HepG2 (cell line): ENCODE measurements around the gene GTPBP6. TPM values are rescaled to one million over a fixed set of nuclear protein-coding genes. Genes with fewer than 3 reads are reported as not detected.

ENCODE experiments used
- ATF7 ChIP-seq, 2 experiments: fragments of 450-650 bp in 1 of 2; sonication (generic) in 1 of 2; formaldehyde crosslinking in 1 of 2; IDR thresholded peaks; 2 replicates each; pipeline versions ENCODE4 v1.4.0 to v1.6.1; 2016 to 2020; ENCODE audit warnings: antibody characterized with exemption in 1 of 2, mild to moderate bottlenecking in 1 of 2, missing genetic modification reagents in 1 of 2
- BCL6 ChIP-seq: IDR thresholded peaks from 2 replicates; pipeline ENCODE4 v1.6.1; 2016; ENCODE audit warnings: missing genetic modification reagents, missing compliant biosample characterization
- CEBPB ChIP-seq: IDR thresholded peaks from 2 replicates; pipeline ENCODE4 v1.6.1; 2011; ENCODE audit warnings: low read depth, low read length, improper control_type of control experiment, borderline replicate concordance
- FLYWCH1 ChIP-seq: sonication (generic); formaldehyde crosslinking; IDR thresholded peaks from 2 replicates; pipeline ENCODE4 v1.8.1; 2023; ENCODE audit warnings: mild to moderate bottlenecking, missing genetic modification reagents
- FOXO1 ChIP-seq: sonication (generic); formaldehyde crosslinking; IDR thresholded peaks from 2 replicates; pipeline ENCODE4 v1.4.0; 2020; ENCODE audit warnings: missing genetic modification reagents
- KLF6 ChIP-seq: IDR thresholded peaks from 2 replicates; pipeline ENCODE4 v1.8.0; 2016; ENCODE audit warnings: missing biosample characterization, missing genetic modification reagents
- MAFF ChIP-seq: IDR thresholded peaks from 2 replicates; pipeline ENCODE4 v1.6.1; 2011; ENCODE audit warnings: low read depth, low read length, improper control_type of control experiment
- MAFK ChIP-seq, 2 experiments: IDR thresholded peaks in 1 of 2; conservative IDR thresholded peaks in 1 of 2; 2 replicates each; pipeline ENCODE4 v1.6.1; 2011; ENCODE audit warnings: improper control_type of control experiment in 2 of 2, low read length in 2 of 2
- MEIS1 ChIP-seq: sonication (generic); formaldehyde crosslinking; IDR thresholded peaks from 2 replicates; pipeline ENCODE4 v1.9.0; 2021; ENCODE audit warnings: mild to moderate bottlenecking, missing genetic modification reagents, moderate library complexity, borderline replicate concordance
- MIER2 ChIP-seq: IDR thresholded peaks from 2 replicates; pipeline ENCODE4 v1.6.1; 2016; ENCODE audit warnings: missing biosample characterization, missing genetic modification reagents
- NFIC ChIP-seq: IDR thresholded peaks from 2 replicates; pipeline ENCODE4 v1.6.1; 2012; ENCODE audit warnings: mild to moderate bottlenecking, low read length, inconsistent platforms
- NFYC ChIP-seq: IDR thresholded peaks from 2 replicates; pipeline ENCODE4 v1.6.1; 2016; ENCODE audit warnings: missing genetic modification reagents, missing compliant biosample characterization
- NR2C2 ChIP-seq: sonication (generic); formaldehyde crosslinking; IDR thresholded peaks from 2 replicates; pipeline ENCODE4 v1.4.0; 2020; ENCODE audit warnings: missing genetic modification reagents, mild to moderate bottlenecking, moderate library complexity, borderline replicate concordance
- SIN3A ChIP-seq: IDR thresholded peaks from 2 replicates; pipeline ENCODE4 v1.6.1; 2011; ENCODE audit warnings: low read depth, mild to moderate bottlenecking, control low read depth, low read length, borderline replicate concordance
- SMARCE1 ChIP-seq: fragments of 450-650 bp; IDR thresholded peaks from 2 replicates; pipeline ENCODE4 v1.6.1; 2017; ENCODE audit warnings: borderline replicate concordance
- SP140L ChIP-seq: sonication (generic); formaldehyde crosslinking; IDR thresholded peaks from 2 replicates; pipeline ENCODE4 v1.4.0; 2020; ENCODE audit warnings: missing genetic modification reagents, borderline replicate concordance
- ZFAT ChIP-seq: sonication (generic); formaldehyde crosslinking; conservative IDR thresholded peaks from 2 replicates; pipeline ENCODE4 v1.8.1; 2023; ENCODE audit warnings: missing genetic modification reagents, inconsistent platforms
- ZFP37 ChIP-seq: sonication (generic); formaldehyde crosslinking; IDR thresholded peaks from 2 replicates; pipeline ENCODE4 v1.4.0; 2020; ENCODE audit warnings: missing genetic modification reagents, borderline replicate concordance
- ZNF143 ChIP-seq: sonication (generic); formaldehyde crosslinking; IDR thresholded peaks from 2 replicates; pipeline ENCODE4 v1.4.0; 2020; ENCODE audit warnings: missing genetic modification reagents
- ZNF282 ChIP-seq: fragments of 450-650 bp; IDR thresholded peaks from 2 replicates; pipeline ENCODE4 v1.6.1; 2018; ENCODE audit not compliant: partially characterized antibody
- ZNF34 ChIP-seq: sonication (generic); formaldehyde crosslinking; IDR thresholded peaks from 2 replicates; pipeline ENCODE4 v1.4.0; 2020; ENCODE audit warnings: mild to moderate bottlenecking, missing genetic modification reagents, borderline replicate concordance
- ZNF382 ChIP-seq: sonication (generic); formaldehyde crosslinking; IDR thresholded peaks from 2 replicates; pipeline ENCODE4 v1.5.0; 2020; ENCODE audit warnings: missing genetic modification reagents, mild to moderate bottlenecking, borderline replicate concordance
- ZNF737 ChIP-seq: sonication (generic); formaldehyde crosslinking; IDR thresholded peaks from 2 replicates; pipeline ENCODE4 v1.5.0; 2020; ENCODE audit warnings: missing genetic modification reagents, mild to moderate bottlenecking, borderline replicate concordance
- ZSCAN22 ChIP-seq: sonication (generic); formaldehyde crosslinking; IDR thresholded peaks from 2 replicates; pipeline ENCODE4 v1.4.0; 2020; ENCODE audit warnings: mild to moderate bottlenecking, missing genetic modification reagents
- ZZZ3 ChIP-seq: sonication (generic); formaldehyde crosslinking; IDR thresholded peaks from 2 replicates; pipeline ENCODE4 v1.4.0; 2020; ENCODE audit warnings: missing genetic modification reagents, mild to moderate bottlenecking, borderline replicate concordance
- polyA plus RNA-seq, 8 experiments: library from polyadenylated mRNA; depleted of rRNA in 3 of 8; stranded (reverse) in 7 of 8; unstranded in 1 of 8; fragments of >200 nt; fragmentation: Illumina TruSeq in 4 of 8; extraction: Trizol in 4 of 8; gene quantifications; 2 replicates each; pipeline versions ENCODE4 v1.2.1 to v1.2.3, GENCODE V29; 2011 to 2016; ENCODE audit warnings: low read depth in 4 of 8, missing spikeins in 1 of 8, mixed read lengths in 1 of 8; ENCODE audit not compliant: insufficient read depth in 1 of 8
- total RNA-seq, 5 experiments: library from RNA; depleted of rRNA; stranded (reverse); fragments of >200 nt; fragmentation: Illumina TruSeq; extraction: Trizol; gene quantifications; 2 replicates each; pipeline ENCODE4 v1.2.3, GENCODE V29; 2016; ENCODE audit warnings: low read depth in 1 of 5
- TF ChIP-seq, protein P1 (sequence below): sonication (generic); formaldehyde crosslinking; IDR thresholded peaks from 2 replicates; pipeline ENCODE4 v1.8.0; 2022; ENCODE audit warnings: missing genetic modification reagents, mild to moderate bottlenecking, inconsistent platforms, borderline replicate concordance
- TF ChIP-seq, protein P2 (sequence below): IDR thresholded peaks from 2 replicates; pipeline ENCODE4 v1.6.1; 2016; ENCODE audit warnings: mild to moderate bottlenecking
- TF ChIP-seq, protein P3 (sequence below): sonication (generic); formaldehyde crosslinking; IDR thresholded peaks from 2 replicates; pipeline ENCODE4 v1.5.0; 2020; ENCODE audit warnings: mild to moderate bottlenecking, missing genetic modification reagents, moderate library complexity

GTPBP6 gene
- total and polyA plus RNA-seq, 2 of the 13 experiments (the other 11 are each of a cell fraction or from before 2014, with no cell fraction given): 20.2 to 39.6 TPM

DNA sequence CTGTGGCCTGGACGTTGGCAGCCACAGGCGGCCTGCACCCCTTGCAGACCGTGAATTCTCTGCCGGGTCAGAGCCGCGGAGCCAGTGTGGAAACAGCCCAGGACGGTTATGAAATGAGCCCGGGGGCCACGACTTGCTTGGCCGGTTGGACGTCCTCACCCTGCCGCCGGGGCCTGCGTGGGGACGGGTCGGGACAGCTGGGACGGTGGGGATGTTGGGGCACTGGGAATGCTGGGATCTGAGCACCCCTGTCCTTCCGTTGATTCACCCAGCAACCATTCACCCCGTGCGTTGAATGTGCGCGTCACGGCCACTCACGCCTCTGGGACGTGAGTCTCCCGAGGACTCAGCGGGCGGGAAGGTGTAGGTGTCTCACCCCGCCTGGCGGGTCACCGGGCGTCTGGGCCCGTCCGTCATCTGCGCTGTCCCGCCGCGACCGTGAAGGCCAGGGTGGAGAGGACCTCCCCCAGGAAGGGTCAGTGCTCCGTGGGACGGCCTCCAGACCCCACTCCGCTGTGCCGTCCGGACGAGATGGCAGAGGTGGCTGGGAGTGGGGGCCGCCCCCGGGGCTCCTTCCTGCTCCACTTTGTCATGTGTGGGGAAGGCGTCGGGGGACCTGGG, 41.9 kb downstream of the GTPBP6 start (continued):
- TF ChIP-seq BCL6 (CRISPR knock-in tag) (no peak), CEBPB (no peak), KLF6 (CRISPR knock-in tag) (no peak), ZFAT (no peak), SP140L (CRISPR knock-in tag) (no peak), ZSCAN22 (CRISPR knock-in tag) (no peak), ZNF34 (CRISPR knock-in tag) (no peak), ZNF282 (no peak), ZNF737 (CRISPR knock-in tag) (no peak), NFYC (no peak), SMARCE1 (no peak), FOXO1 (no peak), NR2C2 (CRISPR knock-in tag) (no peak), ATF7 (IDR thresholded peaks at IDR 0.05) (no peak), ATF7 (CRISPR knock-in tag; IDR thresholded peaks at IDR 0.05) (no peak), ZZZ3 (CRISPR knock-in tag) (no peak), FLYWCH1 (CRISPR knock-in tag) (no peak), MEIS1 (CRISPR knock-in tag) (0 out of 2 replicates have a peak, but pooled peaks have one; percentile 53), MAFF (no peak), NFIC (no peak), MIER2 (CRISPR knock-in tag) (no peak), SIN3A (no peak), ZNF143 (no peak; the same call in 1 of the 2 replicates), ZNF382 (CRISPR knock-in tag) (no peak), ZFP37 (CRISPR knock-in tag) (no peak), MAFK (conservative IDR thresholded peaks at IDR 0.05 in 1 of 2, IDR thresholded peaks at IDR 0.05 in 1 of 2; ENCODE audit: low read length in 2 of 2) (no peak)
- TF ChIP-seq, protein P1, sequence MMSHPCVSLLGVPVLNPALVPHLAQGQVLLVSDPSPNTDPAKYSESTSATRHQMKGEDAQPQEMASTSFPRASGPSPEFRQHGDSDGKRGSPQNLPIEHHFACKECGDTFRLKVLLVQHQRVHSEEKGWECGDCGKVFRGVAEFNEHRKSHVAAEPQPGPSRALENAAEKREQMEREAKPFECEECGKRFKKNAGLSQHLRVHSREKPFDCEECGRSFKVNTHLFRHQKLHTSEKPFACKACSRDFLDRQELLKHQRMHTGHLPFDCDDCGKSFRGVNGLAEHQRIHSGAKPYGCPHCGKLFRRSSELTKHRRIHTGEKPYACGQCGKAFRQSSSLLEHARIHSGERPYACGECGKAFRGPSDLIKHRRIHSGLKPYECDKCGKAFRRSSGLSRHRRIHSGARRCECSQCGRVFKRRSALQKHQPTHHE (CRISPR knock-in tag): no peak
- TF ChIP-seq, protein P2, sequence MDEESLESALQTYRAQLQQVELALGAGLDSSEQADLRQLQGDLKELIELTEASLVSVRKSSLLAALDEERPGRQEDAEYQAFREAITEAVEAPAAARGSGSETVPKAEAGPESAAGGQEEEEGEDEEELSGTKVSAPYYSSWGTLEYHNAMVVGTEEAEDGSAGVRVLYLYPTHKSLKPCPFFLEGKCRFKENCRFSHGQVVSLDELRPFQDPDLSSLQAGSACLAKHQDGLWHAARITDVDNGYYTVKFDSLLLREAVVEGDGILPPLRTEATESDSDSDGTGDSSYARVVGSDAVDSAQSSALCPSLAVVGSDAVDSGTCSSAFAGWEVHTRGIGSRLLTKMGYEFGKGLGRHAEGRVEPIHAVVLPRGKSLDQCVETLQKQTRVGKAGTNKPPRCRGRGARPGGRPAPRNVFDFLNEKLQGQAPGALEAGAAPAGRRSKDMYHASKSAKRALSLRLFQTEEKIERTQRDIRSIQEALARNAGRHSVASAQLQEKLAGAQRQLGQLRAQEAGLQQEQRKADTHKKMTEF: no peak
- TF ChIP-seq, protein P3, sequence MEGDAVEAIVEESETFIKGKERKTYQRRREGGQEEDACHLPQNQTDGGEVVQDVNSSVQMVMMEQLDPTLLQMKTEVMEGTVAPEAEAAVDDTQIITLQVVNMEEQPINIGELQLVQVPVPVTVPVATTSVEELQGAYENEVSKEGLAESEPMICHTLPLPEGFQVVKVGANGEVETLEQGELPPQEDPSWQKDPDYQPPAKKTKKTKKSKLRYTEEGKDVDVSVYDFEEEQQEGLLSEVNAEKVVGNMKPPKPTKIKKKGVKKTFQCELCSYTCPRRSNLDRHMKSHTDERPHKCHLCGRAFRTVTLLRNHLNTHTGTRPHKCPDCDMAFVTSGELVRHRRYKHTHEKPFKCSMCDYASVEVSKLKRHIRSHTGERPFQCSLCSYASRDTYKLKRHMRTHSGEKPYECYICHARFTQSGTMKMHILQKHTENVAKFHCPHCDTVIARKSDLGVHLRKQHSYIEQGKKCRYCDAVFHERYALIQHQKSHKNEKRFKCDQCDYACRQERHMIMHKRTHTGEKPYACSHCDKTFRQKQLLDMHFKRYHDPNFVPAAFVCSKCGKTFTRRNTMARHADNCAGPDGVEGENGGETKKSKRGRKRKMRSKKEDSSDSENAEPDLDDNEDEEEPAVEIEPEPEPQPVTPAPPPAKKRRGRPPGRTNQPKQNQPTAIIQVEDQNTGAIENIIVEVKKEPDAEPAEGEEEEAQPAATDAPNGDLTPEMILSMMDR (CRISPR knock-in tag): no peak
